ENCODE data around the gene PTPRT. TPM values are rescaled to one million over a fixed set of nuclear protein-coding genes. Genes with fewer than 3 reads are reported as not detected.

The PTPRT gene
- total RNA-seq, 6 donors from 2014 or later: 0.20 to 7.1 (median 3.8) TPM

GRCh38 chr20:42559665-42560064 lies 630.0 kb downstream of the PTPRT start:
- ATAC-seq (ENCODE audit: low FRiP score in 2 of 2) (no peak), DNase-seq (no peak)
- Histone ChIP-seq H3K36me3 (no peaks in the 10 kb centered on the region), H3K4me1 (no peaks in the 10 kb centered on the region), H3K9me3 (no peaks in the 10 kb centered on the region), H3K27me3 (no peaks in the 10 kb centered on the region), H3K27ac (no peak overlapping the region), H3K4me3 (no peak overlapping the region)
- WGBS, 2 donors: 89 to 98% methylated on average over 4 of the region's 4 CpGs
- TF ChIP-seq CTCF (IDR thresholded peaks at IDR 0.05): no peak
- no peak for TF ChIP-seq POLR2AphosphoS5 (IDR thresholded peaks at IDR 0.05)
- no peak for TF ChIP-seq POLR2A (IDR thresholded peaks at IDR 0.05)
- TF ChIP-seq EP300 (IDR thresholded peaks at IDR 0.05): no peak

GRCh38 chr20:42556575-42556974 lies 633.1 kb downstream of the PTPRT start:
- DNase-seq (no peak), ATAC-seq (ENCODE audit: low FRiP score in 2 of 2) (no peak)
- no peaks in the 10 kb centered on the region for H3K4me1 ChIP-seq
- no peak overlapping the region for H3K4me3 ChIP-seq
- no peaks in the 10 kb centered on the region for H3K27me3 ChIP-seq
- WGBS, 2 donors: 82 to 83% methylated on average over 2 of the region's 2 CpGs
- TF ChIP-seq CTCF (IDR thresholded peaks at IDR 0.05): no peak
- no peak for TF ChIP-seq POLR2AphosphoS5 (IDR thresholded peaks at IDR 0.05)
- no peak for TF ChIP-seq POLR2A (IDR thresholded peaks at IDR 0.05)
- TF ChIP-seq EP300 (IDR thresholded peaks at IDR 0.05): no peak
- no peaks in the 10 kb centered on the region for H3K36me3 ChIP-seq
- no peaks in the 10 kb centered on the region for H3K9me3 ChIP-seq
- no peak overlapping the region for H3K27ac ChIP-seq

GRCh38 chr20:42553374-42553773 lies 636.3 kb downstream of the PTPRT start:
- Histone ChIP-seq H3K9me3 (no peaks in the 10 kb centered on the region), H3K4me3 (no peak overlapping the region), H3K36me3 (no peaks in the 10 kb centered on the region), H3K27me3 (no peaks in the 10 kb centered on the region), H3K4me1 (no peaks in the 10 kb centered on the region), H3K27ac (no peak overlapping the region)
- TF ChIP-seq CTCF (IDR thresholded peaks at IDR 0.05) (no peak), POLR2AphosphoS5 (IDR thresholded peaks at IDR 0.05) (no peak), EP300 (IDR thresholded peaks at IDR 0.05) (no peak), POLR2A (IDR thresholded peaks at IDR 0.05) (no peak)
- no peak for ATAC-seq (ENCODE audit: low FRiP score in 2 of 2)
- WGBS, 2 donors: 34 to 67% methylated on average over 2 of the region's 2 CpGs
- DNase-seq: no peak

GRCh38 chr20:42549496-42549895 lies 640.2 kb downstream of the PTPRT start:
- 61 to 65% methylated on average over 3 of the region's 3 CpGs for WGBS, 2 donors
- no peak for TF ChIP-seq EP300 (IDR thresholded peaks at IDR 0.05)
- Histone ChIP-seq H3K27ac (no peak overlapping the region), H3K36me3 (no peaks in the 10 kb centered on the region), H3K27me3 (no peaks in the 10 kb centered on the region), H3K9me3 (no peaks in the 10 kb centered on the region), H3K4me3 (no peak overlapping the region), H3K4me1 (no peaks in the 10 kb centered on the region)
- DNase-seq (no peak), ATAC-seq (ENCODE audit: low FRiP score in 2 of 2) (no peak)

- no peaks in the 10 kb centered on the region for H3K36me3 ChIP-seq
- H3K4me3 ChIP-seq: no peak overlapping the region
- ATAC-seq (ENCODE audit: low FRiP score in 2 of 2): no peak
- H3K27ac ChIP-seq: no peak overlapping the region
- whole genome bisulfite sequencing, 2 donors: 83 to 84% methylated on average over 5 of the region's 5 CpGs
- no peaks in the 10 kb centered on the region for H3K27me3 ChIP-seq
- TF ChIP-seq POLR2A (IDR thresholded peaks at IDR 0.05): no peak
- no peak for DNase-seq
- no peaks in the 10 kb centered on the region for H3K9me3 ChIP-seq
- no peaks in the 10 kb centered on the region for H3K4me1 ChIP-seq
Observed at GRCh38 chr20:42544926-42545325, 644.8 kb downstream of the PTPRT start.

- no peak overlapping the region for H3K4me3 ChIP-seq
- no peak for DNase-seq
- ATAC-seq (ENCODE audit: low FRiP score in 2 of 2): no peak
Observed at GRCh38 chr20:42532831-42533230, 656.9 kb downstream of the PTPRT start.

More at GRCh38 chr20:42532831-42533230, 656.9 kb downstream of the PTPRT start:
- H3K27me3 ChIP-seq: no peaks in the 10 kb centered on the region
- no peaks in the 10 kb centered on the region for H3K36me3 ChIP-seq
- WGBS, 2 donors: 88 to 91% methylated on average over 8 to 9 of the region's 9 CpGs
- H3K9me3 ChIP-seq: no peaks in the 10 kb centered on the region
- TF ChIP-seq POLR2A (IDR thresholded peaks at IDR 0.05) (no peak), POLR2AphosphoS5 (IDR thresholded peaks at IDR 0.05) (no peak), EP300 (IDR thresholded peaks at IDR 0.05) (no peak), CTCF (IDR thresholded peaks at IDR 0.05) (no peak)
- H3K27ac ChIP-seq: no peak overlapping the region
- no peaks in the 10 kb centered on the region for H3K4me1 ChIP-seq
